C4-2B (cell line): ENCODE measurements around the gene CRLF2.
"Not testable (repeated sequence)": the region's sequence is repeated elsewhere in the genome, so short reads cannot be mapped to it uniquely, and the experiment has no call there.

Source experiments
- H3K27ac ChIP-seq: fragments of 450-650 bp; 2 replicates; pipeline ENCODE4 v1.5.1; 2017
- CTCF ChIP-seq: fragments of 450-650 bp; conservative IDR thresholded peaks from 2 replicates; pipeline ENCODE4 v1.5.1; 2017; ENCODE audit warnings: mild to moderate bottlenecking
- ZFX ChIP-seq: fragments of 450-650 bp; IDR thresholded peaks from 2 replicates; pipeline ENCODE4 v1.6.1; 2017

Gene CRLF2

GRCh38 chrX:1178580-1179057, 33.8 kb downstream of the CRLF2 start:
- no peak overlapping the region for H3K27ac ChIP-seq
- TF ChIP-seq ZFX (no peak), CTCF (no peak)

- not testable (repeated sequence) for H3K27ac ChIP-seq
Observed at GRCh38 chrX:1176531-1177320, 35.7 kb downstream of the CRLF2 start.

- not testable (repeated sequence) for H3K27ac ChIP-seq
Observed at GRCh38 chrX:1174609-1175545, 37.6 kb downstream of the CRLF2 start.

- not testable (repeated sequence) for H3K27ac ChIP-seq
Observed at GRCh38 chrX:1173435-1173834, 39.0 kb downstream of the CRLF2 start.

- TF ChIP-seq ZFX (no peak), CTCF (no peak)
- H3K27ac ChIP-seq = no peak overlapping the region
Observed at GRCh38 chrX:1172496-1172895, 40.0 kb downstream of the CRLF2 start.

- not testable (repeated sequence) for H3K27ac ChIP-seq
Observed at GRCh38 chrX:1171915-1172314, 40.5 kb downstream of the CRLF2 start.

- TF ChIP-seq CTCF = no peak
- no peak overlapping the region for H3K27ac ChIP-seq
Observed at GRCh38 chrX:1170243-1170642, 42.2 kb downstream of the CRLF2 start.

- no peak overlapping the region for H3K27ac ChIP-seq
- no peak for TF ChIP-seq CTCF
- no peak for TF ChIP-seq ZFX
Observed at GRCh38 chrX:1169189-1169588, 43.3 kb downstream of the CRLF2 start.

GRCh38 chrX:1167918-1168481, 44.4 kb downstream of the CRLF2 start:
- no peak overlapping the region for H3K27ac ChIP-seq
- TF ChIP-seq ZFX (no peak), CTCF (no peak)
